ENCODE results near the gene CFAP97D1.
A peak's percentile ranks its signal among the peaks of the same experiment; 100 is the strongest.

CFAP97D1 gene

DNA sequence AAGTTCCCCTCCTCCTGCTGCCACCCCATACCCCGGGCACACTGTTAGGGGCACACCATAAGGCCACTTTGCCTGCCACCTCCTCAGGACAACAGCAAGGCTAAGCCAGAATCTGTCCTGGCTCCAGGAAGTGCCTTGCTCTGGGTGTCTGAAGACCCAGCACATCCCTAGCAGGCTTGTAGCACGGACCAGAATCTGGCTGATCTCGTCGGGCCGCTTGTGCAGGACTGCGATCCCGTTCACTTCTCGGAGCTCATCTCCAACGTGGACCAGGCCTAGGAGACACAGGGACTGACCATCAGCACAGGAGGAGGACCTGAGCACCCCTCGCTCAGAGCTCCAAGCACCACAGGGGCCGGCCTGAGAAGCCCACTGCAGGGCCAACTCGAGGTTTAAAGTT is 45.3 kb downstream of the CFAP97D1 start:
- no peak for DNase-seq

DNA sequence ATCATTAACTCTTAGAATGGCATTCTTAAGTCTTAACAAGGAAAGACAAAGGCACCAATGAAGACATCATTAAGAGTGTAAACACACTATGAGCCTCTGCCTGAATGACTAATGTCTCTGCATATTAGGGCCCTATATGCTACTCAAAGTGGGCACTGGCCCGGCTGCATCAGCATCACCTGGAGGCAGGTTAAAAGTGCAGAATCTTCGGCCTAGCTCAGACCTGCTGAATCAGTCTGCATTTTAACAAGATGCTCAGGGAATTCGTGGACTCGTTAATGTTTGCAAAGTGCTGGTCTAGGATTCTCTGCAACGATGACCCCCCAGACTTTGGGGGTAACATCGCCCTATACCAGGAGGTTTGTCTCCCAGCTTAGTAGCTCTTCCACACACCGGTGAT is 46.0 kb downstream of the CFAP97D1 start:
- DNase-seq: no peak

DNA sequence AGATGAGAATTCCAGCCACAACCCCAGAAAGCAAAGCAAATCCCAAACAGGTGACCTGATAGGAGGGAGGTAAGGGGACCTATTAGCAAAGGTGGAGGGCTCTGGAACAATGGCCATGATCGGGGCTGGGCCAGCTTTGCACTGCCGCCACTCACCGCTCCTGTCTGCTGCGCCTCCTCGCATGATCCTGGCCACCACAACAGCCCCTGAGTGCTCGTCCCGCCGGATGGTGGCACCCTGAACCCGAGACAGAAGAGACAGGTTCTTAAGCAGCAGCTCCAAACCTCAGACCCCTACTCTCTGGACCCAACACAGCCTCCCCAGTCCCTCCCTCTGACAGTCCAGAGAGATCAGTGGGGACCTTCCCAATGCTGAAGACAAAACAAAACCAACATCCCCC is 47.4 kb downstream of the CFAP97D1 start:
- no peak for DNase-seq

DNA sequence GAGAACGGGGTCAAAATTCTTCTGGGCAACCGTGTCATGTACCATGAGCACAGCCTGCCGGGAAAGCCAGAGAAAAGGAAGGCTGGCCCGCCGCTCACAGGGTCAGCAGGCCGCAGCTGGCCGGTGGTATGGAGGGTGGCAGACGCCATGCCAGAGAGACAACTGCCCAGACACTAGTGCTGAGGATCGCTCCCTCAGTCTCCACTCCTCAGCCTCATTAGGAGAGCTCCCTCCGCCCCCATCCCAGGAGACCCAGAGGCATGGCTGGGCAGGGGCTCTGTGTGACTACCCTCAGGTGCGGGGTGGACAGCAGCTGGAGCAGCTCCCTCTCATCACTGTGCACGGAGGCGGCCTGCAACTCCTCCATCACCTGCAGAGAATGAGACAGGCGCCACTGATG is 49.5 kb downstream of the CFAP97D1 start:
- DNase-seq: no peak

DNA sequence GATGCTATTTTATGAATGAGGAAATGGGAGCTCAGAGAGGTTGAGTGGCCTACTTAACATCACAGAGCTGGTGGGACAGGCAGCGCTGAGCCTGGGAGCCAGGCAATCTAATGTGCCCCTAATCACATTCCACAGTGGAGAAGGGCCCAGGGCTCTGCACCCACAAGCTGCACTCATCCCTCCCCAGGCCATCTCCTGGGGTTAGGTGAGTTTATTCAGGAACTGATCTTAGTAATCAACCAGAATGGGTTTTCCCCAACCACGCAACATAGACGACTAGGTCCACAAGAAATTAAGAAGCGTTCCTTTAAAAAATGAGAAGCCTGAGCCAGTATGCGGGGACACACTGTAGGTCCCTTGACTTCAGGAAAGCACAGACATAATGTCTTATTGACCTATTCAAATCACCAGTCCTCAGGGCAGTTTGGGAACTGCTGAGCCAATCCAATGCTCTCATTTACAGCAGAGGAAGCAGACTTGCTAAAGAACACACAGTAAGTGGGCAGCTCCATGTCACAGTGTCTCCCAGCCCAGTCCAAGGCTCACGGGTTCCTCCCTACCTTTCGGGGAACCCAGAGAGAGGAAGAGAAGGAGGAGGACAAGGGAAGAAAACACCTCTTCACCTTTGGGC is 50.4 kb downstream of the CFAP97D1 start:
- DNase-seq: no peak

DNA sequence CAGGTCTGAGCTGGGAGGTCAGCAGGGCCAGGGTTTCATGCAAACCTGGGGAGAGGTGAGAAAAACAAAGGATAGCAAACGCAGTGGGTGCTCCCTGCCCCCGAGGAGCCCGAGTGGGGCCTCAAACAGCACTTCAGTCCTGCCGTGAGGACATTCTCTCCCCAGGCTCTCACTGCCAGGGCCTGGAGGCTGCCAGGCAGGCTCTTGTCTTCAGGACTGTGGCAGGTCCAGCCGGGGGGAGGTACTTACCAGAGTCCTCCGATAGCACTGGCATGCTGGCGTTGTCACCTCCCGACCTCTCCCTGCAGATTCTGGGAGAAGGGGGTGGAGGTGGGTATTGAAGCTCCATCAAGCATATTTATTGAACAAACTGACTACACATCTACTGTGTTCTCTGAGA is 51.4 kb downstream of the CFAP97D1 start:
- no peak for DNase-seq

DNA sequence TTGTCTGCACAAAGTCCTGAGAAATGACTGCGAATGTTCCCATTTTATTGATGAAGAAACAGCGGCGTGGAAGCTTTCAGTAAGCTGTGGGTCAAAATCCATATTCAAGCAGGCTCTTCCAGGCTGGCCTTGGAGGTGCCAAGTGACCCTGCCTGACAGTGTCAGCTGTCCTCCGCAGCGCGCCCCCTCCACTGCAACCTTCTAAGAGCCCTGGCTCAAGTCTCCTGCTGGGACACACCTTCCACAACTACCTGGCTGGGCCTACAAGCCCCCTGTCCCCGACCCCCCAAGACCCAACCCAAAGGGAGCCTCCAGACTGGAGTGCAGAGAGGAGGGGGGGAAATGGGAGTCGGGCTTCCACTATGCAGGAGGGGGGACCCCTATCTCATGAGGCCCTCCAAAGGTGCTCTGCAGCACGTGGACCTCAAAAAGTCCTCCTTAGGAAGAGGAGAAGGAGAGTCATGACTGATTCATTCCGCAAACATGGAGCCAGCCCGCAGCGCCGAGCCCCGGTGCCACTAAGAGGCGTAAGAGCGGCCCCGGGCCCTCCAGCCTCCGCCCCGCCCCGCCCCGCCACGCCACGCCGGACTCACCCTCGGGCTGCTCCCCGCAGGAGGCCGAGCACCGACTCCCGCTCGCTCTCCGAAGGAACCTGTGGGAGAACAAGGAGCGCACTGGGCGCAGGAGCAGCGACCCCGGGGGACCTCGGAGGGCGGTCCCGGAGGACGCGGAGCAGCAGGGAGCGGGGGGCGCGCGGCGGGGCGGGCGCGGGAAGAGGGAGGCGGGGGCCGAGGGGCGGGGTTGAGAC is 52.1 kb downstream of the CFAP97D1 start:
- peak in 13 of 56 donors; percentile 6 to 73 (median 22) for DNase-seq

DNA sequence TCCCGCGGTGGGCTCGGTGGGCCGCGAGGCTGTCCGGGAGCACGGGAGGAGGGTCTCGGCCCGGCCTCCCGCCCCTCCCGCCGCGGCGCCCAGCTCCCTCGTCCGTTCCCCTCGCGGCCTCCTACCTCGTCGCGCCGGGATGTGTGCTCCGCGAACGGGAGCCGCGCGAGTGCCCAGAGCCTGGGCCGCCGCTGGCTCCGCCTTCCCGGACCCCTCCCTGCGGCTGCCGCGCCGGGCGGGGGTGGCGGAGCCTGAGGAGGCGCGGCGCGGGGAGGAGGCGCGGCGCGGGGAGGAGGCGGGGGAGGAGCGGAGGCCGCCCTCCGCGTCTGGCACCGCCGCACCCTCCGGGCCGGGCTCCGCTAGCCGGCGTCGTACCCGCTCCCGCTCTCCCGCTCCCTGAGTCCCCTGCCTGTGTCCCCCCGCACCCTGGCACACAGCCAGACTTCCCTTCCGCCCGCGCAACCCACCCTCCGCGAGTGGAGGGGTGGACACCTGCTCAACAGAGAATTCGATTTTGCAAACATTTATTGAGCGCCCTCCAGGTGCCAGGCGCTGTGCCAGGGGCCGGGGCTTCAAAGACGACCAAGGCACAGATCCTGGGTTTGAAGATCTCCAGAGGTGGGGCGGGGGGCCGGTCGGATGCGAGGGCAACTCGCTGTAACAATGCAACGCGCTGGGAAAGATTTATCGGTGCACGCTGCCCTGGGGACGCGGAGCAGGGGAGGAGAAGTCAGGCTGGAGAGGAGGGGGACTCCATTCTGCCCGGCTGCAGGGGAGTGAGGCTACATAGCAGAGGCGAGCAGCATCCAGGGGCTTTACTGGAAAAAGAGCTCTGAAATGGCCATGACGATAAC is 53.0 kb downstream of the CFAP97D1 start, which contains the start of gene MPP3:
Gene MPP3, minus strand, starts transcription at position 171 of the 854 bp plus-strand sequence. CDS start 1,240 bp downstream, outside the sequence.
- peak in 36 of 56 donors; percentile 9 to 80 (median 28) for DNase-seq

DNA sequence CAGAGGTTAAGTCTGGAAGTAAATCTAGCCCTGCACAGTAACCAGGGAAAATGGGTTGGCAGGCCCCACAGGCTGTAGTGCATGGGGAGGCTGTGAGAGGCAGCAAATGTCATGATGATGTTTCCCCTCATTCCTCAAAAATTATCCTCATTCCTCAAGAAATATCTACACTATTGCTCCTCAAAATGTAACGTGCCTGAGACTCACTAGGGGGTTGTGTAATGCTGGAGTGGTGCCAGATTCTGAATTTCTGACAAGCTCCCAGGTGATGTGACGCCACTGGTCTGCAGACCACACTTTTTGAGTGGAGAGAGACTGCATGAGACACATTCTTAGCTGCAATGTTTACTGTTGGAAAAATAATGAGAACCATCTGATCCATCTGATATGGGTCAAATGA is 53.9 kb downstream of the CFAP97D1 start:
- DNase-seq: no peak

Measured in nucleus accumbens (tissue), 56 donors.